ENCODE data around the gene PCDH9.

The PCDH9 gene

DNA sequence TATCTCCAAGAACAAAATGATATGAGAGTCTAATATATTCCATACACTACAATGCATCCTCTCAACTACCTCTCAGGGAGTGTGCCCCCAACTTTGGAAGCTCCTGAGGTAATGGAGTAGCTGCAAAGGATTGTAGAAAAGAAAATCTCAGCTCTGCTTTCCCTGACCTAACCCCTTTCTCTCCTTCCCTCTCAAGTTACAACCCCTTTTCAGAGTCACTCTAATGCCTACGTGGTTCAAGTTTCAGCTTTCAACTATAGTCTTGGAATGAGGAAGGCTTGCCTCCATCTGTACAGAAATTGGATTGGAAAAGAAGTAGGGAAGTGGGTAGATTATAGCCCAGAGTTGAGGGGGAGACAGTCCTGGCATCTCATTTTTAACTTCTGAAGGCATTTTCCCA is 256.0 kb downstream of the PCDH9 start:
- DNase-seq (ENCODE audit: low read depth) = no peak

- no peak for DNase-seq (ENCODE audit: low read depth)
Measured at GRCh38 chr13:66972659-66973058, 257.5 kb downstream of the PCDH9 start.

- no peak for DNase-seq (ENCODE audit: low read depth)
Measured at GRCh38 chr13:66971004-66971403, 259.1 kb downstream of the PCDH9 start.

DNA sequence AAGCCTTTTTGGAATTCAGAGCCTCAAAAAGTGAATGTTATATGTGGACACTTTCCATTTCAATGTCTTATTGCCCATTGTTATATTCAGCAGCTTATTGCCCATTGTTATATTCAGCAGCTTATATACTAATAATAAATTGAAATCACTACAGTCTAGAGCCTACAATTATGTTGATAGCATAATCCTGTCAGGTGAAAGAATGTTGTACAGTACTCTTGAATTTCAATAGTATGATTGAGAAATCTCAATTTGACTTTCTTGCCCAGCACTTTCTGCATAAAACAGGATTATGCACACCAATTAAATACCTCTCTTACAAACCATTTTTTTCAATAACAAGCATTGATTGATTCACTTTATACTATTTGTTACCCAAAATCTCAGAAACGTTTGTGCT is 260.8 kb downstream of the PCDH9 start:
- DNase-seq (ENCODE audit: low read depth) = no peak

GRCh38 chr13:66967811-66968597 is 262.1 kb downstream of the PCDH9 start:
- DNase-seq (ENCODE audit: low read depth) = no peak

DNA sequence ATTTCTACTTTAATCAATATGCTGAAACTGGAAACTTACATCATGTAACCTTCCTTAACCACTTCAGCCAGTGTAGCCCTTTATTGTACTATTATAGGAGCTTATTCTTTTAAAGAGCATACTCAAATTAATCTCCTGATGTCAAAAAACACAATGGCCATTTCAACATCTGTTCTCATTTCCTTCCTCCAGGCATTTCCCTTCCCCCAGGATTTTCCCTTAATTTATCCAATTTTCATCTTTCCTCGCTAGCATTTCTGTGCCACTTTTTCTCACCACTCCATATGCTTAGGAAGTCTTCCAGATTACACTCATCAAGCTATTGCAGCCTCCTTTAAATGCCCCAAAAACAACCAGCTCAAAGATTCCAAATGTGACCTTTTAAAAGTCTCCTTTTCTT is 265.0 kb downstream of the PCDH9 start:
- DNase-seq (ENCODE audit: low read depth) = no peak

GRCh38 chr13:66962953-66963352 is 267.2 kb downstream of the PCDH9 start:
- DNase-seq (ENCODE audit: low read depth) = no peak

DNA sequence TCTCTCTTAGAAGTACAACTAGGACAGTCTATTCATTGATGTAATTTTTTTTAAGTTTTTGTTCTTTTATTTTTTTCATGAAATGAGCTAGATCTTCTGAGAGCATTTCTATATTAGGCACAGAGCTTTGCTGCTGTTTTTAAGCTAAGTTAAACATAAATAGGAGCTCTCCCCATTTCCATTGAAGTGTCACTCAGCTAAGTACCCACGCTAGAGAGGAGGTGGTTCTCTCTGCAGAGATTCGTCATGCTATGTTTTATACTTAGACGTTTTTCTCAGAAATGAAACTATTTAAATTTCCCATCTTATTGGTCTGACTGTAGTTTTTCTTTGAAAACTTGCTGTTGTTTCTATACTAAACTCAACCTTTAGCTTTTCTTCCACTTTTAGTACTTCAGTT is 271.5 kb downstream of the PCDH9 start:
- no peak for DNase-seq (ENCODE audit: low read depth)

DNA sequence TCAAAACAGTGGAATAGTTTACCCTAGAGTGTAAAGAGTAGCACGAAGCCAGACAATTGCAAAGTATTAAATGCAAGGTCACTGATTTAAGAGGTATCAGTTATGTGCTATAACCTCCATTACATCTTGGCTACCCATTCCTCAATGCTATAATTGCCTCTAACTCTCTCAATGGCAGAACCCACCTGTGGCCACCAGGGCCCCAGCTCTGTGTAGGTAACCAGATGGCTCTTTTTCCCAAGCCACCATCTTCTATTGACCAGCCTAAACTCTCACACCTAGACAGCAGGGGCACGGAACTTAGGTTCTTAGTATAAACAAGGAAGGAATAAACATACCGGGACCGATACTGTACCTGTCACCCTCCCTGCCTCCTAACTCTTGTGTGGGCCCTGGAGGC is 277.6 kb downstream of the PCDH9 start:
- DNase-seq (ENCODE audit: low read depth) = no peak

DNA sequence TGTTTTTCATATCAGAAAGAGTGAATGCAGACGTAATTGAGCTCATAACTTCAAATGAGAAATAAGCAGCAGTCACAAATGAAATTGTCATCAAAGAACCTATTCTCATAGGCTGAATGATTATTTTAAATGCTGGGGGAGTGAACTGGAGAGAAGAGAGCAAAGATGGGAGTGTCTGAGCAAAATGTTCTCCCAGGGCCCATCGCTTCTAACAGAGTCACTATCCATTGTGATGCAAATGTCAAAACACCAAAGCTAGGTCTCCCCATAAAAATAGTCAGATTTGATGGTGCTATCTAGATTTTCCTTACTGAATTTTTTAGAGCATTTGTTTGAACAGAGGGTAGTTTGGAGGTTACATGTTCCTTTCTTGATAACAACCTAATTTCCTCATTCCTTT is 278.7 kb downstream of the PCDH9 start:
- DNase-seq (ENCODE audit: low read depth) = no peak

- DNase-seq (ENCODE audit: low read depth) = no peak
Measured at GRCh38 chr13:66950666-66951065, 279.5 kb downstream of the PCDH9 start.

DNA sequence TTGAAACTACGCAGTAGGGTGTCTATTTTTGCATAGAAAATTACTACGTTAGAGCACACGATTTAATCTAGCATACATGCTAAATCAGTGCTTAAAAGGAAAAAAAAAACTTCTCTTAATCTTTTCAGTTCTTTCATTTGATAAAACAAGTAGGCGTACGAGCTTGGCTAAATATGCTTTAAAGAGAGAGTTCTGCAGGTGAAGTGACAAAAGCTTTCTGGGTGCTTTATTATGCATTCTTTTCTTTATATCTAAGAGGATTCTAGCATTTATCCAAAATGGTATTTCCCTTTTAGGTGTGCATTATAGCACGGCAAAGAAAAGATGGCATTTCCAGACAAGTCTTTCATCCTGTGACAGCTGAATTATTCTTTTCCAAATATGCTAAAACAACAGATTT is 281.2 kb downstream of the PCDH9 start:
- DNase-seq (ENCODE audit: low read depth) = no peak

DNA sequence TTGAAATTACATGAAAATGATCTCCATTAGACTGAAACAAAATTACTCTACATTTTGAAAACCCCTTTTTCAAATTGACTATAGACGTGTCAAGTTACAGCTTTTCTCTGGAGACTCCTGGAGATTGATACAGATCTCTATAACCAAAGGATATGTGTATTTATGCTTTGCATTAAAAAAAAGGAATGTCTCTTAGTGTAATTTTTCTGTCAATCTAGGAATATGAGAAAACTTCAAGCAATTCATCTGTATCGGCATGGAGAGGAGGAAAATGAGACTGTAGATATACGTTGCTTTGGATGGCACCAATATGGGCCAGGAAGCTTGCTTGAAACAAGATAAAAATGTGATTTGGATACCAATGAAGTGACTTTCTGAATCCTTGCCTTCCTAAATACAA is 286.6 kb downstream of the PCDH9 start:
- DNase-seq (ENCODE audit: low read depth) = no peak

DNA sequence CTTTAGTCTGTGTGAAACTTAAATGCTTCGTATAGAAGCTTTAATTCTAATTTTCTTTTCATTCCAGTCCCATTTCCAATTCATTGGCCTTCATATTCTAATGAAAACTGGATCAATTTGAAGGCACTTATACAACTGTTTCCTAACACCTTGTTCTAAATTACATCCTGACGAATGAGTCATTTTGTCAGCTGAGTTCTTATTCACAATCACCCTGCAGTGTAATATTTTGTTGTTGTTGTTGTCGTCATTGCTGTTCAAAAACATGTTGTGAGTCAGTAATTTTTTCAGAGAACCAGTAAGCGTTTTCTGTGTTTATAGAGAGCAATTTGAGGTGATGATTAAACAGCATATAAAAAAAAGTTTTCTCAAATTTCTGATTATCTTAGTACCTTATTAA is 290.0 kb downstream of the PCDH9 start:
- no peak for DNase-seq (ENCODE audit: low read depth)

DNA sequence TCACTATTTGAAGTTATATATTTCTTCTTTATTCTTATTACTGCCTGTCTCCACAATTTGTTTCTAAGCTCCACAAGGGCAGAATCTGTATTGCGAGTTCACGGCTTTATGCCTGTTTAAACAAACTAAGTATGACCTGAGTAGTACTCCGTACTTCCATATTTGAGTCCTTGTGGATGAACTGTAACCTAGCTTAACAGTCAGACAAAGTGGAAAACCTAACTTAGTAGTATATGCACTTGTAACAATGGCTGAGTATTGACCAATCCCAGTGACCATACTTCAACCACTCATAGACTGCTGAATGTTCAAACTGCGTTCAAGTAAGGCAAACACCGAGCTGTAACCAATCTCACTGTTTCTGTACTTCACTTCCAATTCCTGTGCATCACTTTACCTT is 292.7 kb downstream of the PCDH9 start:
- no peak for DNase-seq (ENCODE audit: low read depth)

GRCh38 chr13:66933994-66934393 is 296.1 kb downstream of the PCDH9 start:
- no peak for DNase-seq (ENCODE audit: low read depth)

DNA sequence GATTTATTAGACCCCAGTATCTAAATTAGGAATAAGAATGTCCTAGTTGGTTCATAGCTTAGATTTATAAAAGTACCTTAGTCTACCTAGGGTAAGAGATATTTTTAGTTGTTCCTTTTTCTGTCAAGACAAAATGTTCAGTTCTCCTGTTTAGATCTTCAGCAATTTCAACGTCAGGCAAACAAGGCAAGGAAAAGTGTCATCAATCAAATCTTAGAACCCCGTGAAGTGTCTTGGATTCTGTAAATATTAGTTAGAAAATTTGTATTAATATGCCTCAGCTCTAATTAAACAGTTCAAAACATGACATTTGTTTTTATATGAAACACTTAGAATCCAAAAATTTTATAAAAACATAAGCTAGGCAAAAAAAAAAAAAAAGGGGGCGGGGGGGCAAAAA is 296.6 kb downstream of the PCDH9 start:
- no peak for DNase-seq (ENCODE audit: low read depth)

DNA sequence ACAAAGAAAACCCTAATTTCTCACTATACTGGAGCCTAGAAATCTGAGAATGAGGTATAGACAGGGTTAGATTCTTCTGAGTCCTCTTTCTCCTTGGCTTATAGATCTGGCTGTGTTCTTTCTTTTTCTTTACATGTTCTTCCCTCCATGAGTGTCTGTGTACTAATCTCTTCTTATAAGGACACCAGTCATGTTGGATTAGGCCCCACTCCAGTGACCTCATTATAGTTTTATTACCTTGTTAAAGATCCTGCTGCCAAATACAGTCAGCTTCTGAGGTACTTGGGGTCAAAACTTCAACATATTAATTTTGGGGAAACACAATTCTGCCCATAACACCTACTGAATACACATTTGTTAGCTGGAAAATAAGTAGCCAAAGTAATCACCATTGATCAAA is 302.6 kb downstream of the PCDH9 start:
- no peak for DNase-seq (ENCODE audit: low read depth)

DNA sequence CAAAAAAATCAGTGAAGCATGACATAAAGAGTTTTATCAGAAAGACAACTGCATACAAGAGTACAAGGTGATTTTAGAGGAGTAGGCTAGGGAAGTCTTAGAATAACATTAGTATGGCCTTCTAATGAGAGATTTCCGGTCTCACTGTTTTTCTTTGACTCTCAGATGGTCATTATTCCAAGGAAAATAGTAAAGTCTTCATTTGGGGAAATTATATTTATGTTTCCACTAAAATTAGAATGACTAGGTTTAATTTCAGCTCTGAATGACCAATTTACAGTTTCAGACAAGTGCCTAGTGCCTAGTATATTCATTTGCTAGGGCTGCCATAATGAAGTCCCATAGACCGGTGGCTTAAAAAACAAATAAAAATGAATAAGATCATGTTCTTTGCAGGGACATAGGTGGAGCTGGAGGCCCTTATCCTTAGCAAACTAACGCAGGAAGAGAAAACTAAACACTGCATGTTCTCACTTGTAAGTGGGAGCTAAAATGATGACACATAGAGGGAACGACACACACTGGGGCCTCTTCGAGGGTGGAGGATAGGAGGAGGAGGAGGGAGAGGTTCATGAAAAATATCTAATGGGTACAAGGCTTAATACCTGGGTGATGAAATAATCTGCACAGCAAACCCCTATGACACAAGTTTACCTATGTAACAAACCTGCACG is 303.1 kb downstream of the PCDH9 start:
- no peak for DNase-seq (ENCODE audit: low read depth)

- DNase-seq (ENCODE audit: low read depth) = no peak
Measured at GRCh38 chr13:66926200-66926850, 303.8 kb downstream of the PCDH9 start.

- DNase-seq (ENCODE audit: low read depth) = no peak
Measured at GRCh38 chr13:66922444-66922843, 307.7 kb downstream of the PCDH9 start.

DNA sequence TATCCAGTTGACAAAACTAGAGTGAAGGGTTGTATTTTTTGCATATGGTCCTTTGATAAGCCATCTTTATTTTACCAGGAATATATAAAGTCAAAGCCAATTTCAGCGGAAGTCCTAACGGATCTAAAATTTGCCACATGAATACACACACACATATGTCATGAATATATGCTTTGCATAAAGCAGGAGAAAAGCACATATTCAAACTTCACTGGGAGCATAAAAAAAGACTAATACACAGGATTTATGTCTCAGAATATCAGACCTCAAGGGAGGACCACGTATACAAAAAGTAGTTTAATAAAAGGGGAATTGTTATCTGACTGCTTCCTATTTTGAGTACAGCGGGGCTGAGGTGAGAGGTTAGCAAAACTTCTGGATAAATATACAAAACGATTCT is 308.7 kb downstream of the PCDH9 start:
- DNase-seq (ENCODE audit: low read depth) = no peak

- DNase-seq (ENCODE audit: low read depth) = no peak
Measured at GRCh38 chr13:66915596-66916185, 314.4 kb downstream of the PCDH9 start.

Data from stimulated activated CD8-positive, alpha-beta memory T cell treated with anti-CD3 and anti-CD28 coated beads, Interleukin-12 subunit alpha, Interleukin-12 subunit beta, amount 100 ng/mL, for 4 hours (primary cell).